Measurements from ENCODE around the gene NTN3.

NTN3 gene

DNA sequence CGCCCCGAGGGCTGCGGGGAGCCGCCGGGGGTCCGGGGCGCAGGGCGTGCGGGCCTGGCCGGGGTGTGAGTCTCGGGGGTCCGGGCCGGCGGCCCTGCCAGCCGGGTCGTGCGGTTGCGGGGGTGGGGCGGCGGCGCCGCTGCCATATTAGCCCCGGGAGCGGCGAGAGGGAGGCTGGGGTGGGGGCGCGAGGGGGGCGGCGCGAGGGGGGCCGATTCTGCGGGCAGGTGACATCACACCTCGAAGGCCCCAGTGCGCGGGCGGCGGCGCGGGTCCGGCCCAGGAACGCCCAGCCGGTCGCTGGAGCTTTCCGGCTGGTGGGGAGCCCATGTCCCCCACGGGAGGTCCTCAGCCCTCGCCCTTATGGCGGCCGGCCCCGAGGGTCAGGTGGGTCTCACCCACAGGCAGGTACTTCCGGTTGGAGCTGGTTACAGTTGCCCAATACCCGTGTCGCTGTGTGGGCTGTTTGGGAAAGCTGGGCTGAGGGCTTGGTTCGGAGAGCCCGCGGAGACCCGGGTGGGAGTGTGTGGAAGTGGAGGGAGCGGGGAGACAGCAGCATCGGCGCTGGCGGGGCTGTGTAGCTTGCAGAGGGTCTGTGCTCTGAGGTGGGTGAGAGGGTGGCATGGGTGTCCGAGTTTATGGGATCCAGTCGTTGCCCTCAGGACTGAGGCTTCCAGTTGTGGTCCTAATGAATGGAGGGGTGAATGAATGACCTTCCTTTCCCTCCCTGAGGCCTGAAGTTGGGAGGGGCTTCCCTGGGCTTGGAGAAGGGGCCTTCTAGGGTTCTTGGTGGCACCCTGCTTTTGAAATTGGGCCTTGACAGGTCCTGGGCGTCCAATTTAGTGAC is 43.5 kb downstream of the NTN3 start:
- no peak for DNase-seq (ENCODE audit: low read depth)

DNA sequence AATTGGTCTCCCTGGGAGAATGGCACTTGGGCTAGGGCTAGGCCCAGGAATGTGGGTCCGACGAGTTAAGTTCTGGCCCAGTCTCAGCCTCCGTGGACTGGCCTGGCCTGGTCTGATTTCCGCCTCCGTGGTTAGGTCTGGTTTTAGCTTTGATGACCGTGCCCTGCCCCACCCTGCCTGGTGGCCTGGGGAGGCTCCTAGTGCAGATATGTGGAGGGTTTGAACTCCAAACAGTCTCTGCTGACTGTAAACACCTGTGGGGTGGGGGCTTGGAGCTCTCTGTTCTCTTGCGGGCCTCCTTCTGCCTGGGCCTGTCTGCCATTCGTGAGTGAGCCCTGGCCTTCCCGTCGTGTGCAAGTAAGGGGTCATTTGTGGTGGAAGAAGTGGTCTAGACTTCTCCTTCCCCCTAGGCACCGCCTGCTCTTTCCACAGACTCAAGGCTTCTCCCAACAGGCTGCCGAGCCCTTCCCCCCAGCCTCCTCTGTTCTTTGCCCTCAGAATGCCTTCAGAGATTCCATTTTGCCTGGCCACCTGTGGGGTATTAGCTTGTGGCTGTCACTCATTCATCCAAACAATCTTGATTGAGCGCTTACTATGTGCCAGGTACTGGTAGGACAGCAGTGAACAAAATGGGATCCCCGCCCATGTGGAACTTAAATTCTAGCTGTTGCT is 44.2 kb downstream of the NTN3 start:
- no peak for DNase-seq (ENCODE audit: low read depth)

DNA sequence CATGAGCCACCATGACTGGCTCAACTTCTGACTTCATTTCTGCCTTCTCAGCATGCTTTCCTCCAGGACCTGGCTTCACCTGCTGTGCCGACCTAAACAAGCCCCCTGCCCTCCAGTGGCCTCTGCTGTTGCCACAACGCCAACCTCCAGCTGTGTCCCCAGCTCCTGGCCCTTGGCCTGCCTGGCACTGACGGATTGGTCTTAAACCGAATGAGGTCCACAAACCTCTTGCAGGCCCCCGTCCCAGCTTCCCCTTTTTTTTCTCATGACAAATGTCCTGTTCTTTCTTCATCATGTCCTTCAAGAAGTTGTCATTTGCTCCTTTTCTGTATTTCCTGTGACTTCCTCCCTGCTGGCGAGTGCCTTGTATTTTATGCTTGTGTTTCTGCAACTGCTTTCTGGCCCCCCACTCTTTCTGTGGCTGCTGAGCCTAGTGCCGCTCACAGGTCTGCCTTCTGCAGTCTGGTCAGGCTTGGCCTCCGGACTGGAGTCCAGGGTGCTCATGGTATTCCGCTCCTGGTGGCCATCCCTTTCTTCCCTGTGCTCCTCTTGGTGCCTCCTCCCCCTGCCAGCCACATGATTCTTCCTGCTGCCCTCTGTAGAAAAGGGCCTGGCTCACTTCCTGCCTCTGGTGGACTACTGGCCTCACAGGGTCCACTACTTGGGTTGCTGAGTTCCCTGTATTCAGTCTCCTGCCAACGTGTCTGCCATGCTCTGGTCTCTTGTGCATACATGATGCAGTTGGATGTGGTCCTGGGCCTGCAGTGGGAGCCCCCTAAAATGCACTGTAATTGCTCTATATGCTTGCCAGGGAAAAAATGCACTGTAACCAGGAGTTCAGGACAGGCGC is 45.5 kb downstream of the NTN3 start:
- DNase-seq (ENCODE audit: low read depth) = no peak

DNA sequence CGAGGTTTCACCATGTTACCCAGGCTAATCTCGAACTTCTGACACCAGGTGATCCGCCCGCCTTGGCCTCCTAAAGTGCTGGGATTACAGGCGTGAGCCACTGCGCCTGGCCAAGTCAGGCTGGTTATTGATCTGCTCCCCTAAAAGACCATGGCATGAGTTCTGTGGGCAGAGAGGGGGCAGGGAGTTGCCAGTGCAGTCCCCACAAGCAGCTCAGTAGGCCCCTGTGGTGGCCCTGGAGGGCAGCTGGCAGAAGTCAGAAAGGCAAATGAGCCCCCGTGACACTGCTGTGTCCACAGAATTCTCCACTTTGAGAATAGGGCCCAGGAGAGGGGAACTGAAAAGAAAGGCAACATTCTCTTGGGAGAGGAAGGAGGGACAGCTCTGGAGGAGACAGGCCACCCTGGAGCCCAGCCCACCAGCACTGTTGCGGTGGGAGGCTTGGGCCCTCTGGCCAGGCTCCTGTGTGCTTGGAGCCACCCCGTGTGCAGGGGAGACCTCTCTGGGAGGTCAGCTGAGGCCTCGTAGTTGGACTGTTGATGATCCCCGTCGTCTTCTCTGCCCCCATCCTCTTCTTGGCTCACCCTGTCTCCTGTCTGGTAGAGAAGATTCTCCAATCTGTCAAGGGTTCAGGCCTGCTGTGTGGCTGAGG is 47.0 kb downstream of the NTN3 start:
- no peak for DNase-seq (ENCODE audit: low read depth)

DNA sequence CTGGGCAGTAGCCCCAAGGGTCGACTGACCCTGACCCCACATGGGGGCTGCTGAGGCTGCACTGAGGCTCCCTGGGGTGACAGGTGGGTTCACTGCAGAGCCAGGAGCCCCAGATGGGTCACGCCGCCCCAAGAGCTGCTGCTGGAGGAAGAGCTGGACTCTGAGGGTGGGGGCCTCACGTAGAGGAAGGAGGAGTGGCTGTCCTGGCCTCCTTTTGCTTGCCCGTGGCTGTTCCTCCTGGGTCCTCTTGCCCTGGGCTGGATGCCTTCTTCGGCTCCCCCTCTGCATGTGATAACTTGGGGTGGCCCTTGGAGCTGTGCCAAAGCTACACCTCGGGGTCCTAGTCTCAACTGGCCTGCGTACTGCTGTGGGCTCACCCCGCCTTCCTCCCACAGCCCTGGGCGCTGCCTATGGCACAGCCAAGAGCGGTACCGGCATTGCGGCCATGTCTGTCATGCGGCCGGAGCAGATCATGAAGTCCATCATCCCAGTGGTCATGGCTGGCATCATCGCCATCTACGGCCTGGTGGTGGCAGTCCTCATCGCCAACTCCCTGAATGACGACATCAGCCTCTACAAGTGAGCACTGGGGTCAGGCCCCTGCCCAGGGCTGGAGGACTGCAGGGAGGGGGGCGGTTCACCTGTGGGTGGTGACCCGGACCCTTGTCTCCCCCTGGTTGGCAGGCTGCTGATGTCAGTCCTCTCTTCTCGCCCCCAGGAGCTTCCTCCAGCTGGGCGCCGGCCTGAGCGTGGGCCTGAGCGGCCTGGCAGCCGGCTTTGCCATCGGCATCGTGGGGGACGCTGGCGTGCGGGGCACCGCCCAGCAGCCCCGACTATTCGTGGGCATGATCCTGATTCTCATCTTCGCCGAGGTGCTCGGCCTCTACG is 48.0 kb downstream of the NTN3 start:
- no peak for DNase-seq (ENCODE audit: low read depth)

DNA sequence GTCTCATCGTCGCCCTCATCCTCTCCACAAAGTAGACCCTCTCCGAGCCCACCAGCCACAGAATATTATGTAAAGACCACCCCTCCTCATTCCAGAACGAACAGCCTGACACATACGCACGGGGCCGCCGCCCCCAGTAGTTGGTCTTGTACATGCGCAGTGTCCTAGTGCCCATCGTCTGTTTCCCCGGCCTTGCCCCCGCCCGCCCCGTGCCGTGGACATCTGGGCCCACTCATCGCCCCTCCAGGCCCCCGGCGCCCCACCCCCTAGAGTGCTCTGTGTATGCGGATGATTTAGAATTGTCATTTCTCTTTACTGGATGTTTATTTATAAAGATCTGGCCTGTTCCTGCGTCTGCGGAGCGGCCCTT is 48.6 kb downstream of the NTN3 start:
- no peak for DNase-seq (ENCODE audit: low read depth)

DNA sequence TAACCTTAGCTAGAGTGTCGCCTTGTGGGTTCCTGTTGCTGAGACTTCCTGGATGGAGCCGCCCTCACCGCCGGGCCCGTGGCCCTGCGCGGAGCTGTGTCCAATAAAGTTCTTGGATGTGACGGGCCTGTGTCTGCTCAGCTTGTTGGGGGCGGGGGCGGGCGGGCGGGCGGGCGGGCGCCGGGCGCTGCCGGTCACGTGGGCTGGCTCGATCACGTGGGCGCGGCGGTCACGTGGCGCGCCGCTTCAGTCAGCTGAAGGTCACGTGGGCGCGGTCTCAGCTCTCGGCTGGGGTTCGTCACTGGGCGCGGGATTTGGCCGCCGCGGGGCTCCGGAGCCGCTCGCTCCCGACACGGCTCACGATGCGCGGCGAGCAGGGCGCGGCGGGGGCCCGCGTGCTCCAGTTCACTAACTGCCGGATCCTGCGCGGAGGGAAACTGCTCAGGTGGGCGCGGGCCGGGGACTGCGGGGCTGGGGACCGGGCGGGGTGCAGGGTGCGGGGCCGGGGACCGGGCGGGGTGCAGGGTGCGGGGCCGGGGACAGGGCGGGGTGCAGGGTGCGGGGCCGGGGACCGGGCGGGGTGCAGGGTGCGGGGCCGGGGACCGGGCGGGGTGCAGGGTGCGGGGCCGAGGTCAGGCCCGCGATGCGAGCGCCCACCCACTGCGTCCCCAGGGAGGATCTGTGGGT is 49.1 kb downstream of the NTN3 start, which contains the start of gene AMDHD2:
AMDHD2 (plus strand) TSS at position 275 of the 687 bp plus-strand sequence; CDS start at position 363, 88 bp downstream.
- peak; percentile 78 for DNase-seq (ENCODE audit: low read depth)

DNA sequence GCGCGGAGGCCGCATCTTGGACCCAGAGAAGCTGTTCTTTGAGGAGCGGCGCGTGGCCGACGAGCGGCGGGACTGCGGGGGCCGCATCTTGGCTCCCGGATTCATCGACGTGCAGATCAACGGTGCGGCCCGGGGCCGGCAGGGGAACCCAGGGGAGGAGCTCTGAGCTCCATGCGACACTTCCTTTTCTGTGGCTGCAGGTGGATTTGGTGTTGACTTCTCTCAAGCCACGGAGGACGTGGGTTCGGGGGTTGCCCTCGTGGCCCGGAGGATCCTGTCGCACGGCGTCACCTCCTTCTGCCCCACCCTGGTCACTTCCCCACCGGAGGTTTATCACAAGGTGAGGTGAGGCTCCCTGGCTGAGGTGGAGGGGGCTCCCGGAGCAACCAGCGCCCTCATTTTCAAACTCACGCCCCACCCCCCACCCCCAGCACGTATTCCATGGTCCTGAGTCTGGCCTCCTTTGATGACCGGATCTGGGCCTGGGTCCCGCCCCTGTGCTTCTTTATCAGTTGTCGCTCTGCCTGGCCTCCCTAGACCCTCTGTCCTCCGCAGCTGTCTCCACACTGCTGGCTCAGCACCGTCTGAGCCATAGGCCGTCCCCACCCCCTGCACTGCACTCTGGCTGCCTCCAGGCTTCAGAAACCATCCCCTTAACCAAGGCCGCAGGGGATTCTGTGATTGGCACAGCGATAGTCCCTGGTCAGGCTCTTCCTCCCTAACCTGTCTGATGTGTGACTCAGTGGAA is 49.9 kb downstream of the NTN3 start:
- peak; percentile 32 for DNase-seq (ENCODE audit: low read depth)

All from stimulated activated CD8-positive, alpha-beta memory T cell treated with anti-CD3 and anti-CD28 coated beads, Interleukin-12 subunit alpha, Interleukin-12 subunit beta, amount 100 ng/mL, for 1 hour (primary cell).